ENCODE results near the gene TNP2.

TNP2 gene

DNA sequence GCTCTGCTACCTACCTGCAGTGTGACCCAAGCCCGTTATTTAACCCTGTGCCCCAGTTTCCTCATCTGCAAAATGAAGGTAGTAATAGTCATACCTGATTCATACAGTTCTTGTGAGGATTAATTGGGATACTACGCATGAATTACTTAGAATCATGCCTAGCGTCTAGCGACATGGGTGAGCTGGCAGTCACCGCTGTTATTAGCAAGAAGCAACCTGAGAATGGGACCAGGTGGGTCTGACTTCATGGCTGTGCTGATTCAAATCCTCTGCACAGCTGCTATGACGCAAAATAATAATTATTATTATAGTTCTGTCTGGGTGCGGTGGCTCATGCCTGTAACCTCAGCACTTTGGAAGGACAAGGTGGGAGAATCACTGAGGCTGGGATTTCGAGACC lies 21.0 kb downstream of the TNP2 start:
- peak in 1 of 10 donors; percentile 16 for DNase-seq
- intact Hi-C loops (cut with DNase I) = no loop called here

- DNase-seq = peak in 1 of 10 donors; percentile 0
Measured at GRCh38 chr16:11245988-11246387, 23.1 kb downstream of the TNP2 start.

DNA sequence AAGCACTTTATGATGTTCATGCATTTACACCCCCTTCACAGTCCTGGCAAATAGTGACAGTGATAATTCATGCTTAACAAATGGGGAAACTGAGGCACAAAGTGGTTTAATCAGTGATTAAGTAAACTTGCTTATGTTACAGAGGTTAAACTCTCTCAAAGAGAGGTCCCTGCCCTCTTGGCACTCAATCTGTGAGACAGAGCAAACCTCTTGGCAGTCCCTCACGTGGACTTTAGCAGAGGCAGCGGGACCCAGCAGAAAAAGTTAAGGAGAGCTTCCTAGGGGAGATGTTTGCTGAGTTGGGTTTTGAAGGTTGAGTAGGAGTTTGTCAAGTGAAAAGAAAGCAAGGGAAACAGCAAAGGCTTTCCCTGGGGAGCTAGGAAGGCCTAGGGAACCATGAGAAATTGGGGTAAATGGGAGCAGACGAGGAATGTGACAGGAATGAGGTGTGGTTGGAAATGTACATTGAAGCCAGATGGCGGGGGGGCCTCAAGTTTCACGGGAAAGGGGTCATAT lies 23.8 kb downstream of the TNP2 start:
- intact Hi-C loops (cut with DNase I) = no loop called here
- no peak for DNase-seq

More at GRCh38 chr16:11245988-11246387, 23.1 kb downstream of the TNP2 start:
- intact Hi-C loops (cut with DNase I) = no loop called here

- peak in 1 of 10 donors; percentile 58 for DNase-seq
- intact Hi-C loops (cut with DNase I) = no loop called here
Measured at GRCh38 chr16:11242658-11243057, 26.5 kb downstream of the TNP2 start.

- intact Hi-C loops (cut with DNase I) = no loop called here
Measured at GRCh38 chr16:11241480-11242204, 27.5 kb downstream of the TNP2 start.

DNA sequence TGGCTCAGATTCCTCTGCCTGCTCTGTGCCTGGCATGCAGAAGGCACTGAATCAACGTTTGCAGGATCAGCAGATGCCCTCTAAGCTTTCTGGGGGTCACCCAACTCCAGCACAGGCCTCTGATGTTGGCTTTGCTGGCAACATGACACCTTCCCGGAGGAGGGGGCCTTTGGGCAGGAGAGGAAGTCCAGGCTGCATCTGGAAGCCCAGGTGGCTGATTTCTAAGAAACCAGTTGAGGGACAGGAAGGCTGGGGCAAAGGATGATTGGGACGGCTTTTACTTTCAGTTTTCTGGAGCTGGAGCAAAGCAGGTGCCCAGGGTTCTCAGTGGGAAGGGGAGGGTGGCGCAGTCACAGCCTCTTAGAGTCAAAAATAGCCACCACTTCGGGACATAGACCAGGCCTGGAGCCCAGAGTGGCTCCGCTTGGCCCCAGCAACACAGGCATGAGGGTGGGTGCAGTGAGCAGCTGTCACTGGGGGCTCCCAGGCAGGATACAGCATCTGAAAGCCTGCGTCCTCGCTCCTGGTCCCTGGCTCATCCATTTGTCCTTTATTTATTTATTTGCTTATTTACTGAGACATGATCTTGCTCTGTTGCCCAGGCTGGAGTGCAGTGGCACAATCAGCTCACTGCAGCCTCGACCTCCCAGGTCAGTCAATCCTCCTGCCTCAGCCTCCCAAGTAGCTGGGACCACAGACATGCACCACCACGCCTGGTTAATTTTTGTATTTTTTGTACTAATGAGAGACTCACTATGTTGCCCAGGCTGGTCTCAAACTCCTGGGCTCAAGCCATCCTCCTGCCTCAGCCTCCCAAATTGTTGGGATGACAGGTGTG lies 28.3 kb downstream of the TNP2 start:
- intact Hi-C loops (cut with DNase I) = no loop called here
- DNase-seq = no peak

More at GRCh38 chr16:11241480-11242204, 27.5 kb downstream of the TNP2 start:
- DNase-seq = no peak

DNA sequence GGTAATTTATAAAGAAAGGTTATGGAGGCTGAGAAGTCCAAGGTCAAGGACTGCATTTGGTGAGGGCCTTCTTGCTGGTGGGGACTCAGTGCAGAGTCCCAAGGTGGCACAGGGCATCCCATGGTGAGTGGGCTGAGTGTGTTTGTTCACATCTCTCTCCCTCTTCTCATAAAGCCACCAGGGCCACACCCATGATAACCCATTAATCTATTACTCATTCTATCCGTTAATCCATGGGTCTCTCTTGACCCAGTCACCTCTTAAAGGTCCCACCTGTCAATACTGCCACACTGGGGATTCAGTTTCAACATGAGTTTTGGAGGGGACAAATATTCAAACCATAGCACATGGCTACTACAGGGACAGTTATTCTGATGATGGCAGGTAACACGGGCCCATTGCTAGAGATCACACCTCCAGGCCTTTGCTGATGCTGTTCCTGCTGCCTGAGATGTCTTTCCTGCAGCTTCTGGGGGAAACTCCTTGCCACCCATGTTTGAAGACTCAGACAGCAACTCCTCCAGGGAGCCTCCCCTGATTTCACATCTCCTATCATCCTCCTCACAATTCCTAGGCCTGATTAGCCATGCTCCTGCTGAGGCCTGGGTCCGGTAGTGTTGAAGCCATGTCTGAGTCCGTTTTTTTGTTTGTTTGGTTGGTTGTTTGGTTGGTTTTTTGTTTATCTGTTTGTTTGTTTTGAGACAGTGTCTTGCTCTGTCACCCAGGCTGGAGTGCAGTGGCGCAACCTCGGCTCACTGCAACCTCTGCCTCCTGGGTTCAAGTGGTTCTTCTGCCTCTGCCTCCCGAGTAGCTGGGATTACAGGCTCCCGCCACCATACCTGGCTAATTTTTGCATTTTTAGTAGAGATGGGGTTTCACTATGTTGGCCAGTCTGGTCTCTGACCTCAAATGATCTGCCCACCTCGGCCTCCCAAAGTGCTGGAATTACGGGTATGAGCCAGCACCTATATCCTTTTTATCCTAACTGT lies 29.2 kb downstream of the TNP2 start:
- intact Hi-C loops (cut with DNase I) = no loop called here
- no peak for DNase-seq

DNA sequence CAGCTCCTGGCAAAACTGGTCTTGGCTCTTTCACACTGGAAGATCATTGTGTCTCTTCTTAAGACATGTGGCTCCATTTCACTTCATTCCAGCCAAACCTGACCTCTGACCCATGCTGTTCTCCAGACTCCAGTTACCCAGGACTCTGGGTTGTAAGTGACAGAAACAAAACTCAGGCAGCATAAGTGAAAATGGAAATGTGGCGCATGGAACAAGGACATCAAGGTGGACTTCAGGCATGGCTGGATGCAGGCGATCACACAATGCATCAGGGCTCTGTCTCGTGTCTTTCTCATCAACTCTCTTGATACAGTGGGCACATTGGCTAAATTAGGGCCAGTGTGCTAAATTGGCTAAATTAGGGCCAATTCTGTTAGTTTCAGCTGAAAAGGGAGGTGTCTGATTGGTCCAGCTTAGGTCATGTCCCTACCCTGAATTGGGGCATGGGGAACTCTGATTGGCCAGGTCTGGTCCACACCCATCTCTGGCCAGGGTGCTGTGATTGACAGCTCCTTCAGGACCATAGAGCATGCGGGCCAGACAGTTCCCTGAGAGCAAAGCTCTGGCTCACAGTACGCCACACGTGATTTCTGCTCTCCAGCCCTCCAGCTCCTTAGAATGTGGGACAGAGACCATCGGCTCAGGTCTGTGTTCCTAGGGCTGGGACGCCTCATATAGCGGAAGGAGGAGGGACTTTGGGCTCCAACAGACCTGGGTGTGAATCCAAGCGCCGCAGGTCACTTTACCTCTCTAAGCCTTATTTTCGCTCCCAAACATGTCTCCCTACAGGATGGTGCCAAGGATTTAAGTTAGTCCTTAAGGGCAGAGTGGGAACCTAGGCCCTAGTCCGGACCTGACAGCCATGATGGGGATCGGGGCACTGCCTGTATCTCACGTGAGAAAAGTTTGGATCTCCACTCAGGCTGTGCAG lies 30.6 kb downstream of the TNP2 start:
- peak in 1 of 10 donors; percentile 63 for DNase-seq
- intact Hi-C loops (cut with DNase I) = no loop called here

- DNase-seq = peak in 1 of 10 donors; percentile 20
- intact Hi-C loops (cut with DNase I) = no loop called here
Measured at GRCh38 chr16:11236461-11237254, 32.5 kb downstream of the TNP2 start.

DNA sequence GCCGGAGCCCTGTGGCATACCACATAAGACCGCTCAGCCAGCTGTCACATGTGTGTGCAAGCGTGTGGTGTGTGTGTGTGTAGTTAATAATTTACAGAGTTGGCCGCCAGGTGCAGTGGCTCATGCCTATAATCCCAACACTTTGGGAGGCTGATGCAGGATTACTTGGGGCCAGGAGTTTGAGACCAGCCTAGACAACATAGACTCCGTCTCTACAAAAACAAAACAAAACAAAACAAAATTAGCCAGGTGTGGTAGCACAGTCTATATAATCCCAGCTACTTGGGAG lies 33.5 kb downstream of the TNP2 start:
- intact Hi-C loops (cut with DNase I) = no loop called here
- DNase-seq = peak in 1 of 10 donors; percentile 20

GRCh38 chr16:11234884-11235702 lies 34.0 kb downstream of the TNP2 start:
- peak in 1 of 10 donors; percentile 24 for DNase-seq
- intact Hi-C loops (cut with DNase I) = no loop called here

DNA sequence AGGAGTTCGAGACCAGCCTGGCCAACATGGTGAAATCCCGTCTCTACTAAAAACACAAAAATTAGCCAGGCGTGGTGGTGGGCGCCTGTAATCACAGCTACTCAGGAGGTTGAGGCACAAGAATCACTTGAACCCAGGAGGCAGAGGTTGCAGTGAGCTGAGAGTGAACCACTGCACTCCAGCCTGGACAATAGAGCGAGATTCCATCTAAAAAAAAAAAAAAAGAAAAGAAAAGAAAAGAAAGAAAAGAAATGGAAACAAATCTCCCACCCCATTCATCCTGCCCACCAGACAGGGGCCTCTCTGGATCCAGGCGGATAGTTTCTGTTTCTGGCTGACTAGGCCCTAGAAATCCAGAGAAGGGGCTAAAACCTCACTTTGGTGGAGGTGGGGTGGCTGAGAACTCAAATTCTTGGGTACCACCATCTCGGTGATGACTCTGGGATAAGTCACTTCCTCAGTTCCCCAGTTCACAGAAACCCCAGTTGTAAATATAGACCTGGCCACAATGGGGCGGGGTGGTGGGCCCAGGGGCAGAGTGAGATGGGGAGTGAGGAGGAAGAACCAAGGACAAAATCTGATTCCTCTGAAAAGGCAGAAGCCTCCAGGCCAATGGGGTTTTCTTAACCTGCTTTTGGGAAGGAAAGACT lies 35.3 kb downstream of the TNP2 start:
- intact Hi-C loops (cut with DNase I) = no loop called here
- peak in 1 of 10 donors; percentile 17 for DNase-seq

- peak in 2 of 10 donors; percentile 83 to 90 for DNase-seq
- intact Hi-C loops (cut with DNase I) = no loop called here
Measured at GRCh38 chr16:11232852-11233726, 36.0 kb downstream of the TNP2 start.

DNA sequence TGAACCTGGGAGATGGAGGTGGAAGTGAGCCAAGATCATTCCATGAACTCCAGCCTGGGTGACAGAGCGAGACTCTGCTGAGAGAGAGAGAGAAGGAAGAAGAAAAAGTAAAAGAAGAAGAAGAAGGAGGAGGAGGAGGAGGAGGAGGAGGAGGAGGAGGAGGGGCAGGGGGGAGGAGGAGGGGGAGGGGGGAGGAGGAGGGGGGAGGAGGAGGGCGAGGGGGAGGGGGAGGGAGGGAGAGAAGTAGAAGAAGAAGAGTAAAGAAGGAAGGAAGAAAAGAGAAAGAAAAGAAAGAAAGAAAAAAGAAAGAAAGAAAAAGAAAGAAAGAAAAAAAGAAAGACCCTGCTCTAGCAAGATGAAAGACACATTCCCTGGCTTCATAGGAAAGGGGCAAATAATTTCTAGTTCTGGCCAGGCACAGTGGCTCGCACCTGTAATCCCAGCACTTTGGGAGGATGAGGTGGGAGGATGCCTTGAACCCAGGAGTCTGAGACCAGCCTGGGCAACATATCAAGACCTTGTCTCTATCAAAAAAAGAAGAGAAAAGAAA lies 36.7 kb downstream of the TNP2 start:
- intact Hi-C loops (cut with DNase I) = no loop called here

DNA sequence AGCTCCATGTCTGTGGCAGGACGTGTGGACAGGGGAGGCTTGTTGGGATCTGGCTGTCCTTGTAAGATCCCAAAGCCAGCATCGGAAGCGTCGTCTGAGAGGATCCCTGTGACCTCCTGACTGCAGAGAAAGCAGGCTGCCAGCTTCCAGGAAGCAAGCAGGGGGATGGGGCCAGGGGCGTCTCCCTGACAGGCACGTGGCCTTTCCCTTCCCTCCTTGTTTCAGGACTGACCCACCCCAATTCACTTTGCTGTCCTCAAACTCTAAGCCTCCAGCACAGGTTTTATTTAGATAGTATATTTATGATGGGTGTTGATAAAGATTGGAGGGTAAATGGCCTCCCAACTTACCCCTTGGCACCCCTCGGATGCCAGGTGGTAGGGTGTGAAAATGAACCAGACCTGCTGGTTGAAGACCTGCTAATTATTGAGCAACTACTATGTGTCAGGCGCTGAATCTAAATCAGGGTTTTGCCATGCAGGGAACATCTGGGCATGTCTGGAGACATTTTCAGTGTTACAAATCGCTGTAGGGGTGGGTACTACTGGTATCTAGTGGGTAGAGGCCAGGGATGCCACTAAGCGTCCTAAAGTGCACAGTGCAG lies 37.7 kb downstream of the TNP2 start:
- peak in 1 of 10 donors; percentile 77 for DNase-seq
- intact Hi-C loops (cut with DNase I) = no loop called here

More for the DNA sequence above, 36.7 kb downstream of the TNP2 start:
- DNase-seq = no peak
